K562 (cell line): ENCODE results near the gene TBC1D10A.

Experiments used
- E4F1 ChIP-seq: fragments of 250-450 bp; sonication (Bioruptor Pico); IDR thresholded peaks from 2 replicates; pipeline ENCODE4 v1.5.0; 2021; ENCODE audit warnings: mild to moderate bottlenecking, borderline replicate concordance
- EP300 ChIP-seq: IDR thresholded peaks from 2 replicates; pipeline ENCODE4 v1.6.1; 2012; ENCODE audit warnings: low read length, improper control_type of control experiment
- SIX5 ChIP-seq, 2 experiments: IDR thresholded peaks; 2 replicates each; pipeline ENCODE4 v1.6.1; 2011; ENCODE audit warnings: low read length in 2 of 2, borderline replicate concordance in 1 of 2, low read depth in 1 of 2, mild to moderate bottlenecking in 1 of 2, moderate library complexity in 1 of 2; ENCODE audit not compliant: insufficient read depth in 1 of 2

GRCh38 chr22:30270832-30271231 lies 55.9 kb downstream of the TBC1D10A start:
- TF ChIP-seq EP300 (no peak), E4F1 (CRISPR knock-in tag) (no peak), SIX5 (IDR thresholded peaks at IDR 0.05; ENCODE audit: borderline replicate concordance in 1 of 2, insufficient read depth in 1 of 2, low read depth in 1 of 2, low read length in 2 of 2) (no peak)
